ENCODE measurements around the gene EFS. TPM values are rescaled to one million over a fixed set of nuclear protein-coding genes. Genes with fewer than 3 reads are reported as not detected.

EFS gene
- polyA plus RNA-seq, 3 donors = not detected

- intact Hi-C loops (cut with micrococcal nuclease) = no loop called here
- no peak for DNase-seq
- peaks cover 0 to 2% of the 10 kb centered on the region in 2 donors for H3K36me3 Mint-ChIP-seq
- H3K27ac Mint-ChIP-seq = peak overlapping the region in 1 of 7 donors; percentile 4
- peaks cover 28 to 36% (median 34%) of the 10 kb centered on the region in 3 donors for H3K27me3 Mint-ChIP-seq (ENCODE audit: low read depth in 3 of 3)
- H3K27ac ChIP-seq (ENCODE audit: low read depth in 1 of 2, low read length in 2 of 2) = no peak overlapping the region
- H3K4me1 ChIP-seq (ENCODE audit: control insufficient read depth in 1 of 2, insufficient read depth in 2 of 2, low read length in 2 of 2) = no peaks in the 10 kb centered on the region
- no peaks in the 10 kb centered on the region for H3K36me3 ChIP-seq (replicated peaks in 1 of 2; ENCODE audit: control insufficient read depth in 1 of 2, insufficient read depth in 2 of 2, low read length in 2 of 2)
- peaks cover 0 to 7% (median 0%) of the 10 kb centered on the region in 7 donors for H3K9me3 Mint-ChIP-seq
- no peaks in the 10 kb centered on the region for H3K9me3 ChIP-seq (replicated peaks in 1 of 2; ENCODE audit: control insufficient read depth in 1 of 2, insufficient read depth in 1 of 2, low read length in 2 of 2)
- peaks cover 19 to 36% of the 10 kb centered on the region in 2 donors for H3K27me3 ChIP-seq (ENCODE audit: control insufficient read depth in 2 of 2, insufficient read depth in 2 of 2, low read length in 2 of 2)
- no peak for TF ChIP-seq CTCF (IDR thresholded peaks at IDR 0.05)
- no peaks in the 10 kb centered on the region for H3K79me2 ChIP-seq (ENCODE audit: insufficient read depth, low read length)
- H4K20me1 ChIP-seq (ENCODE audit: insufficient read depth, low read length) = no peaks in the 10 kb centered on the region
- no peak overlapping the region for H3K4me2 ChIP-seq (replicated peaks; ENCODE audit: extremely low read depth, low read length, poor library complexity, severe bottlenecking)
- no peak overlapping the region for H3K9ac ChIP-seq (ENCODE audit: insufficient read depth, low read length, poor library complexity, severe bottlenecking)
- no peak overlapping the region for H2AFZ ChIP-seq (ENCODE audit: insufficient read depth, low read depth, low read length, poor library complexity, severe bottlenecking)
- H3K4me3 ChIP-seq (replicated peaks in 1 of 3; ENCODE audit: low read depth in 2 of 3, low read length in 3 of 3) = no peak overlapping the region
- H3K4me3 Mint-ChIP-seq = no peak overlapping the region
- peaks cover 2% of the 10 kb centered on the region for H3K4me1 Mint-ChIP-seq
Measured at GRCh38 chr14:23361320-23361719, 3.7 kb downstream of the EFS start.

GRCh38 chr14:23360496-23360895 is 4.5 kb downstream of the EFS start:
- H3K79me2 ChIP-seq (ENCODE audit: insufficient read depth, low read length) = no peaks in the 10 kb centered on the region
- H2AFZ ChIP-seq (ENCODE audit: insufficient read depth, low read depth, low read length, poor library complexity, severe bottlenecking) = no peak overlapping the region
- Mint-ChIP-seq H3K27ac (no peak overlapping the region), H3K27me3 (ENCODE audit: low read depth in 3 of 3) (peaks cover 27 to 33% (median 29%) of the 10 kb centered on the region in 3 donors), H3K9me3 (peaks cover 0 to 7% (median 0%) of the 10 kb centered on the region in 7 donors), H3K36me3 (peaks cover 0 to 2% of the 10 kb centered on the region in 2 donors), H3K4me3 (no peak overlapping the region), H3K4me1 (peaks cover 2% of the 10 kb centered on the region)
- H4K20me1 ChIP-seq (ENCODE audit: insufficient read depth, low read length) = no peaks in the 10 kb centered on the region
- H3K4me3 ChIP-seq (replicated peaks in 1 of 3; ENCODE audit: low read depth in 2 of 3, low read length in 3 of 3) = no peak overlapping the region
- no peaks in the 10 kb centered on the region for H3K4me1 ChIP-seq (ENCODE audit: control insufficient read depth in 1 of 2, insufficient read depth in 2 of 2, low read length in 2 of 2)
- 89% methylated on average over 6 of the region's 11 CpGs for WGBS (ENCODE audit: insufficient coverage)
- peaks cover 13 to 36% of the 10 kb centered on the region in 2 donors for H3K27me3 ChIP-seq (ENCODE audit: control insufficient read depth in 2 of 2, insufficient read depth in 2 of 2, low read length in 2 of 2)
- no peak for DNase-seq
- no peak overlapping the region for H3K9ac ChIP-seq (ENCODE audit: insufficient read depth, low read length, poor library complexity, severe bottlenecking)
- no peak for TF ChIP-seq CTCF (IDR thresholded peaks at IDR 0.05)
- H3K27ac ChIP-seq (ENCODE audit: low read depth in 1 of 2, low read length in 2 of 2) = no peak overlapping the region
- no peaks in the 10 kb centered on the region for H3K9me3 ChIP-seq (replicated peaks in 1 of 2; ENCODE audit: control insufficient read depth in 1 of 2, insufficient read depth in 1 of 2, low read length in 2 of 2)
- H3K4me2 ChIP-seq (replicated peaks; ENCODE audit: extremely low read depth, low read length, poor library complexity, severe bottlenecking) = no peak overlapping the region
- H3K36me3 ChIP-seq (replicated peaks in 1 of 2; ENCODE audit: control insufficient read depth in 1 of 2, insufficient read depth in 2 of 2, low read length in 2 of 2) = no peaks in the 10 kb centered on the region
- intact Hi-C loops (cut with micrococcal nuclease) = no loop called here

Measured in CD14-positive monocyte (primary cell).